GM04503 (cell line): ENCODE data around the gene PRMT7.

Source experiments
- DNase-seq: peaks from one replicate; pipeline ENCODE4 v3.0.0-alpha.2; 2012; ENCODE audit warnings: low read depth

The PRMT7 gene

GRCh38 chr16:68306633-68307032, 4.2 kb upstream of the PRMT7 start:
- no peak for DNase-seq

GRCh38 chr16:68309799-68310198, 1.0 kb upstream of the PRMT7 start:
- no peak for DNase-seq

DNA sequence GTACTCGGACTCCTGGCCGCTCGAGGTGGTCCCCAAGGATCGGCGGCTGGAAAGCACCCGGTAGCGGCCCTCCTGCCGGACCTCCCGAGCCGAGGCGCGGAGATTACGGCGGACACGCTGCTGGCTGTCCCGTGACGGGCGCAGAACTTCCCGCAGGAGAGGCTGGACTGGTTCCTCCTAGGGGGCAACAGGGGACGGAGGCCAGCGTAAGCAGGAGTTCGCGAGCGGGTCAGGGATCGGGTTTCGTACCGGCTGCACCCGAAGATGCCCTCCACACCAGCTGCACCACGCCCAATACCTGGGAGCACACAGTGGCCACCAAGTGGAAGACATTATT, 414 bp upstream of the PRMT7 start:
- no peak for DNase-seq

DNA sequence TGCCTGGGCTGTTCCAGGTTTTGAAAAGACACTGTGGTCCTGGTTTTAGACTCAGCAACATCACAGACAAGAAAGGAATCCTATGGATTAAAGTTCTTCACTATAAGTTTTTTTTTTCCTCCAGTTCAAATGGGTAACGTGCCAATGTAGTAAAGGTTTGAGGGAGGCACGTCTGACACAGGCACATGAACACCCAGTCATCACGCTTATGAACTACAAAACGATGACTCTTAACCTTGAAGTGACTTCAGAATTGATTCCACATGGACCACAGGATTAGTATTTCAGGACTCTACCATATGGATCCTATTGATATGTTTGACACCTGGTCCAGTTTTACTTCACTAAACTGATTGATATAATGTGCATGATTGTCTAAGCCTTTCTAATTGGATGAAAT, 2.3 kb downstream of the PRMT7 start:
- no peak for DNase-seq

DNA sequence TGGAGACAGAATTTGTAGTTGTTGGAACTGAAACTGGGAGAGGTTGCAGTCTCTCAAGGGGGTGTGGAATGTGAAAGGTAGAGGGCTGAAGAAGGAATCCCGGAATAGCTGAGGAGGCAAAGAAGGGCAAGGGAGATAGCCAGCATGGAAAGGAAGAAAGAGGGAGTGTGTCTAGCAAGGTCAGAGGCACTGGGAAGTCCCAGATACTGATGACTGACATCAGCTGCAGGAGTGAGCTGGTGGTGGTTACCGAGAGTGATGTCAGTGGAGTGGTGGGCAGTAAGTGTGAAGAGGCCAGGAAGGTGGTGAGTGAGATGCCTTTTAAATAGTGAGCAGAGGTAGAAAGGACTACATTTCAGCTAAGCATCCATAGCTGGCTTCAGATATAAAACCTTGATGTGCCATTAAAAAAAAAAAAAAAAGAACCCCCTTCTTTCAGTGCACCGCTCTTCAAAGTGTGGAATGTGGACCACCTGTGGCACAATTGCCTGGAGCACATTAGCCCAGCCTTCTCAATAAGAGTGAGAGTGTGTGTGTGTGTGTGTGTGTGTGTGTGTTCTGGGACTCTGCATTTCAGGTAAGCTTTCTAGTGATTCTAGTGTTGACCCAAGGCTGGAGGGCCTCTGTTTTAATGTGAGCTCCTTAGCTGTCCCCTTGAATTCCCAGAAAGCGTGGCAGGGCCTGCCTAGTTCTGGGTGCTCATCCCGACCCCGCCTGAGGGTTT, 8.5 kb downstream of the PRMT7 start:
- DNase-seq = no peak

- no peak for DNase-seq
These were observed 13.5 kb downstream of the PRMT7 start for GRCh38 chr16:68324336-68324735.

- no peak for DNase-seq
These were observed 14.1 kb downstream of the PRMT7 start for GRCh38 chr16:68324780-68325357.

DNA sequence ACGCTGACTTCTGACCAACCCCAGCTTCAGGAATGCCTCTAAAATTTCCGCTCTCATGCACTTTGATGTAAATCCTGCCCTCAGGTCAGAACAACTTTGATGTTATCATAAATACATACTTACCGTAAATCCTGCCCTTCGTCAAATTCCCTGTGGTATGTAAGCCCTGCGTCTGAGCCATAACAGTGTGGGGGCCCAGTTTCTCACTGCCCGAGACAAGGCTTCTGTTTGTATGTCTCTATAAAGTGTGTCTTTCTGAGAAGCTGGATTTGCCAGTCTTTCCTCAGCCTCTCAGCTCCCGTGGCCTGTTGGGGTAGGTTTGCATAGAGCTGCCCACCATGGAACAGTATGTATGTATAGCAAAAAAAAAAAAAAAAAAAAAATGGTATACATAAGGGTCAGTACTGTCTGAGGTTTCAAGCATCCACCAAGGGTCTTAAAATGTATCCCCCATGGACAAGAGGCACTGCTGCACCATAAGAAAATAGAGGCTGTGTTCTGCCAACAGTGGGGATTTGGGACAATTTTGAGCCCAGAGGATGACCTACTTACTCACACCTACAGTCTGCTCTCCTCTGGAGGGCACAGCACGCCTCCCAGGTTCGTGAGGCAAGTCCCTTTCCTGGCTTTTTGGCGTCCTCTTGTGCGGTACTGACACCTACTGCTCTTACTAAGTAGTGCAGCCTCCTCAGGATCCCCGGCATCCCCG, 17.5 kb downstream of the PRMT7 start:
- peak; percentile 27 for DNase-seq

GRCh38 chr16:68328860-68329390, 18.1 kb downstream of the PRMT7 start:
- no peak for DNase-seq

DNA sequence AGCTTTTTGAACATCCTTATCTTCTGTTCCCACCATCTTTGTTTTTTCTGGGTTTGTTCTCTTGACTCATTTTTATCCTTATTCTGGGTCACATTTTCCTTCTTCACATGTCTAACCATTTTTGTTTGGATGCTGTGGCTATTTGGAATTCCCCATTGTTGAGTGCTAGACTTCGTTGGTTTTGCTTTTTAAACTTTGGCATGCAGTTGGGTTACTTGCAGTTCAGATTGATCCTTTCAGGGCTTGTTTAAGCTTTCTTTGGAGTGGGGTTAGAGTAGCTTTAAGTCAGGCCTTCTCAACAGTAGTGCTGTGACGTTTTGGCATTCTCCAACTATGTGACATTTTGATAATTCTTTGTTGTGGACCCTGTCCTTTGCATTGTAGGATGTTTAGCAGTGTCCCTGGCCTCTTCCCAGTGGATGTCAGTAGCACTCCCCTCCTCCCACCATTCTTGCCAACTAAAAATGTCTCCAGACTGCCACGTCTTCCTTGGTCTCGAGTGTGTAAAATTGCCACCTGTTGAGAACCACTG, 21.1 kb downstream of the PRMT7 start:
- DNase-seq = peak; percentile 26

DNA sequence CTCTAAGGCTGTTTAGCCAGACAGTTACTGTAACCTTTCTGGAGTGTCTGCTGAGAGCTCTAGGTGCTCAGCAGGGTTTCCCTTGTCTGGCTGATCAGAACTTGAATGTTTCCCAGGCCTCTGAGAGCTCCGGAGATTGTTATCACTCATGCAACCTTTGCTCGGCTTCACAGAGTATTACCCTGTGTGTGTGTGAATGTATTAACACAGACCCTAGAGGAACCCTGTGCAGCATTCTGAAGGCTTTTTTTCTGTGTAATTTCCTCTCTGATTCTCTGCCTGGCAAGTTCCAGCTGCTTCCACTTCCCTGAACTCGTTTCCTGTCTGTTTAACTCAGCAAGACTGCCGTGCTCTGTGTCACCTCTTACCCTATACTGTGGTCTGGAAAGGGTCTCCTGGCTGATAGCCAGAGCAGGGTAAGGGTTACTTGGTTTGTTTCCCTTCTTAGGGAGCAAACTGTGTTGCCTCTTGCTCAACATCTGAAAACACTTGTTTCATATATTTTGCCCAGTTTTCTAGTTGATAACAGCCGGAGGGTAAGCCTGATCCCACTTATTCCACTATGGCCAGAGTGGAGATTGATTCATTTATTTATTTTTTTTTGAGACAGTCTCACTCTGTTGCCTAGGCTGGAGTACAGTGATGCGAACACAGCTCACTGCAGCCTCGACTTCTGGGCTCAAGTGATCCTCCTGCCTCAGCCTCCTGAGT, 21.7 kb downstream of the PRMT7 start:
- no peak for DNase-seq

DNA sequence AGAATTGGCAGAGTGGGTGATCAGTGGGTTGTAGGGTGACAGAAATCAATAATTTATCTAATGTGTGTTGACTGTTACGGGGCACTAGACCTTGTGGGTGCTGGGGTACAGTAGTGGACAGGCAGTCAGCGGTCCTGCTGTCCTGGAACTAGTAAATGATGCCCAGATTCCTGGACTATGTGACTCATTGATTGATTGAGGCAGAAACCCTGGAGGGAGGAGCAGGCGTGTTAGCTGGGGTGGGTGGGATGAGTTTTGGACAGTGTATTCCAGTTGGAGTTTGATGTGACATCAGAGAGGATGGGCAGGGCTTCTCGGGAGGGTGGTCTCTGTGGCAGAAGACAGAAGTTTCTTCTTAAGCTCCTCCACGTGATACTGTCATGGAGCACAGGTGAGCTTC, 24.4 kb downstream of the PRMT7 start:
- DNase-seq = no peak

- no peak for DNase-seq
These were observed 27.7 kb downstream of the PRMT7 start for GRCh38 chr16:68338326-68339119.

DNA sequence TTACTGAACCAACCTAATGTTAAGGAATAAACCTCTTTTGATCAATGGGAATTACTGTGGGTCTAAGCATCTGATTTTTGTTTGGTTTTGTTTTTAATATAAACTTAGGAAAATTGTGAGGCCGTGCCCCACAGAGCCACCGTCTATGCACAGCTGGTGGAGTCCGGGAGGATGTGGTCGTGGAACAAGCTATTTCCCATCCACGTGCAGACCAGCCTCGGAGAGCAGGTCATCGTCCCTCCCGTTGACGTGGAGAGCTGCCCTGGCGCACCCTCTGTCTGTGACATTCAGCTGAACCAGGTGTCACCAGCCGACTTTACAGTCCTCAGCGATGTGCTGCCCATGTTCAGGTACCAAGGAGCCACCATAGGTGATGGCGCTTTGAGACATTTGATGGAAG, 28.4 kb downstream of the PRMT7 start:
- DNase-seq = no peak

GRCh38 chr16:68342620-68343019, 31.8 kb downstream of the PRMT7 start:
- DNase-seq = no peak

GRCh38 chr16:68343137-68343536, 32.3 kb downstream of the PRMT7 start:
- no peak for DNase-seq

- no peak for DNase-seq
These were observed 33.4 kb downstream of the PRMT7 start for GRCh38 chr16:68344252-68344651.

- DNase-seq = no peak
These were observed 34.6 kb downstream of the PRMT7 start for GRCh38 chr16:68345351-68345810.

DNA sequence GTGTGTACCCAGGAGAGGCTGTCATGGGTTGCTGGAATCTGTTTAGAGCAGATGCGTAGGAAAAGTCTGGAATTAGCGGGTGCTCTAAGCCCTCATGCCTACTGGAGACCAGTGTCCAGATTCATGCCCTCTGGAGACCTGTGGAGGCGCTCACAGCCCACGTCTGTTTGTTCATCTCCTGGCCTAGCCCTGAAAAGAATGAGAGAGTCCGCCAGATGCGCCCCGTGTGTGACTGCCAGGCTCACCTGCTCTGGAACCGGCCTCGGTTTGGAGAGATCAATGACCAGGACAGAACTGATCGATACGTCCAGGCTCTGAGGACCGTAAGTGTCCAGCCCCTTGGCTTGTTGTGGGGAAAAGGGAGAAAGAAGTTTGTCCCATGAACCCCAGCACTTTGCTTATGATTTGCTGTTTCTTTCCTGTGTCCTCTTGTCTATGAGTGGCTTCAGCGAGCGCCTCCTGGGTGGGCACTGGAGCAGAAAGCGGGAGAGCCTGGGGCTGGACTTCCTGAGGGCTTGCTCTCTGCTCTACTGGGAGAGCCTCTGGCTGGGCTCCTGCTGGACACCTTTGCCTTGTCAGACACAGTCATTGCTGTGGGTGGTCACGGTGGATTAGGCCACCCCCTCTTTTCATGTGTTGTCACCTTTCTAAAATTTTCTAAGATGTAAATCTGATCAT, 35.3 kb downstream of the PRMT7 start:
- no peak for DNase-seq

DNA sequence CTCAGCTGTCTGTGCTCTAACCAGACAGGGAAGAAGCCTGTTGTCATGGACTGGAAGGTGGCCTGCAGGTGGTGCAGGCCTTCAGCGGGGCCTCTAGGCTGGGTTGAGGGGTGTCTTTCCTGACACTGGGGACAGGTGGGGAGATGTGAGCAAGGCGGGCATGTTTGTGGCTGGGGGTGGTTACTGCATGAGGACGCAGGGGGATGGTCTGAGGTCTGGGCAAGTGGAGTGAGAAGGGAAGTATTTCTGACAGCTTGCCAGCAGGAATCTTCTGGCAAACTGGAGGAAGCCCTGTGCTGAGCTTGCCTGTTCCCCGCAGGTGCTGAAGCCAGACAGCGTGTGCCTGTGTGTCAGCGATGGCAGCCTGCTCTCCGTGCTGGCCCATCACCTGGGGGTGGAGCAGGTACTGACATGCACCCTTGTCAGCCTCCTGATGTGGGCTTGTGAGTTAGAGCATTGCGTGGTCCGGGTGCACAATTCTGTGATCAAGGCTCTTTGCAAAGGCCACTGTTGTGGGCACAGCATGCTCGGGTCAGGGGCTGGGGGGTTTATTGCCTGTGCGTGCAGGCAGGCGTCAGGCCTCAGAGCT, 36.2 kb downstream of the PRMT7 start:
- DNase-seq = no peak
